ENCODE data around the gene RAB3GAP1. TPM values are rescaled to one million over a fixed set of nuclear protein-coding genes. Genes with fewer than 3 reads are reported as not detected.

Gene RAB3GAP1
- 10 to 100 TPM; 40.8 to 56.2 (median 47.3) TPM for total RNA-seq

DNA sequence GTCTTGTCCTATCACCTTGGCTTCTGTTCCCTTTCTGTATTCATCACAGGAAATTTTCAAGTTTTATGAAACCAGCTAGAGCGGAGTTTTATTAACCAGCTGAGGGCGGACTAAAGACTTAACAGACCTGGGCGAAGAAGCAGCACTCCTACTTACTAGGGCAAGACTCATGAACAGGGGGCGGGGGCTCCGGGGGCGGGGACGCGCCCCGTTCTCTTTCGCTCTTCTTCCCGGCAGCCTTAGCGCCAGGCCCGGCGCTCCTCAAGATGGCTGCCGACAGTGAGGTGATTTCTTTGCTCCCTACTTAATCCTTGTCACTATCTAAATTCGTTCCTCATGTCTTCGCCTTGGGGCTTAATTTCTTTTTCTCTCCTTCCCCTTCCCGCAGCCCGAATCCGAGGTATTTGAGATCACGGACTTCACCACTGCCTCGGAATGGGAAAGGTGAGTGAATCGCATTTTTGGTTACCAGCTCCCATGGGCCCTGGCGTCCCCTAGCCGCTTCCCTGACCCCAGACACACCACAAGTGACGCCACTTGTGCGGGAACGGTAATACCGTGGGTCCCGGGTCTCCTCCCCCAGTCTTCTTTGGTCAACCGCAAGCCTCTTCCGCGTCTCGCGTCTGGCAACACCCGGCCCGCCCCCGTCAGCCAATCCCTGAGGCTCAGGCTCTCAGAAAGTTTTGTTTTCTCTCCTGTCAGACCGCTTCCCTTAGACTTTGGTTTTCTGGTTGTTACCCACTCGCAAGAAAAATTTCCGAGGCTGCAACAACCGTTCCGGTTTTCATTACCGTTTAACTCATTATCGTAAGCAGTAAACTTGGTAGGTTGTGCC lies at the start of gene RAB3GAP1:
Gene RAB3GAP1, plus strand, starts transcription at position 251 of the 835 bp plus-strand sequence. Its CDS starts 16 bp downstream, at position 267.
- peak in 1 of 2 donors; percentile 87 for TF ChIP-seq EP300 (IDR thresholded peaks at IDR 0.05)
- peak in 1 of 2 donors; percentile 54 for TF ChIP-seq POLR2A (IDR thresholded peaks at IDR 0.05)
- TF ChIP-seq, protein P1, sequence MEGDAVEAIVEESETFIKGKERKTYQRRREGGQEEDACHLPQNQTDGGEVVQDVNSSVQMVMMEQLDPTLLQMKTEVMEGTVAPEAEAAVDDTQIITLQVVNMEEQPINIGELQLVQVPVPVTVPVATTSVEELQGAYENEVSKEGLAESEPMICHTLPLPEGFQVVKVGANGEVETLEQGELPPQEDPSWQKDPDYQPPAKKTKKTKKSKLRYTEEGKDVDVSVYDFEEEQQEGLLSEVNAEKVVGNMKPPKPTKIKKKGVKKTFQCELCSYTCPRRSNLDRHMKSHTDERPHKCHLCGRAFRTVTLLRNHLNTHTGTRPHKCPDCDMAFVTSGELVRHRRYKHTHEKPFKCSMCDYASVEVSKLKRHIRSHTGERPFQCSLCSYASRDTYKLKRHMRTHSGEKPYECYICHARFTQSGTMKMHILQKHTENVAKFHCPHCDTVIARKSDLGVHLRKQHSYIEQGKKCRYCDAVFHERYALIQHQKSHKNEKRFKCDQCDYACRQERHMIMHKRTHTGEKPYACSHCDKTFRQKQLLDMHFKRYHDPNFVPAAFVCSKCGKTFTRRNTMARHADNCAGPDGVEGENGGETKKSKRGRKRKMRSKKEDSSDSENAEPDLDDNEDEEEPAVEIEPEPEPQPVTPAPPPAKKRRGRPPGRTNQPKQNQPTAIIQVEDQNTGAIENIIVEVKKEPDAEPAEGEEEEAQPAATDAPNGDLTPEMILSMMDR (IDR thresholded peaks at IDR 0.05) = no peak
- Histone ChIP-seq H3K27me3 (no peaks in the 10 kb centered on the region), H3K27ac (peak within 1 kb of the TSS; percentile 87 to 96 (median 94)), H3K4me3 (peak within 1 kb of the TSS; percentile 65 to 80 (median 76)), H3K4me1 (peaks cover 4 to 39% (median 7%) of the 10 kb centered on the region in 4 donors), H3K9me3 (no peaks in the 10 kb centered on the region), H3K36me3 (no peaks in the 10 kb centered on the region)
- peak; percentile 42 to 55 for DNase-seq (ENCODE audit: low spot score in 2 of 2)
- 1 to 2% methylated on average over 45 of the region's 45 CpGs for WGBS, 2 donors

DNA sequence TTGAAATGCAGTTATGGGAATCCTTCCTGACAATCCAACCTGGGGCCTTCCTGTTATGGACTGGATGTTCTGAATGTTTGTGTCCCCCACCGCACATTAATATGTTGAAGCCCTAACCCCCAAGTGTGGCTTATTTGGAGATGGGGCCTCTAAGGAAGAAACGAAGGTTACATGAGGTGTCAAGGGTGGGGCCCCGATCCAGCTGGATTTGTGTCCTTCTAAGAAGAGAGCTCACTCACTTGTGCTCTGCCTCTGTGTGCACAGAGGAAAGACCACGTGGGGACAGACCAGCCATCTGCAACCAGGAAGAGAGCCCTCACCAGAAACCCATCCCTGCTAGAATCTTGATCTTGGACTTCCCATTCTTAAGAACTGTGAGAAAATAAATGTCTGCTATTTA lies 49.3 kb upstream of the RAB3GAP1 start:
- Histone ChIP-seq H3K4me1 (peaks cover 0 to 9% (median 0%) of the 10 kb centered on the region in 4 donors), H3K27ac (no peak overlapping the region), H3K9me3 (no peaks in the 10 kb centered on the region), H3K36me3 (no peaks in the 10 kb centered on the region), H3K27me3 (peaks cover 0 to 21% of the 10 kb centered on the region in 2 donors), H3K4me3 (no peak overlapping the region)
- WGBS, 2 donors = 78 to 84% methylated on average over 4 of the region's 4 CpGs
- DNase-seq (ENCODE audit: low spot score in 2 of 2) = no peak
- no peak for TF ChIP-seq POLR2A (IDR thresholded peaks at IDR 0.05)
- TF ChIP-seq, protein P1 (IDR thresholded peaks at IDR 0.05) = no peak
- TF ChIP-seq EP300 (IDR thresholded peaks at IDR 0.05) = no peak

DNA sequence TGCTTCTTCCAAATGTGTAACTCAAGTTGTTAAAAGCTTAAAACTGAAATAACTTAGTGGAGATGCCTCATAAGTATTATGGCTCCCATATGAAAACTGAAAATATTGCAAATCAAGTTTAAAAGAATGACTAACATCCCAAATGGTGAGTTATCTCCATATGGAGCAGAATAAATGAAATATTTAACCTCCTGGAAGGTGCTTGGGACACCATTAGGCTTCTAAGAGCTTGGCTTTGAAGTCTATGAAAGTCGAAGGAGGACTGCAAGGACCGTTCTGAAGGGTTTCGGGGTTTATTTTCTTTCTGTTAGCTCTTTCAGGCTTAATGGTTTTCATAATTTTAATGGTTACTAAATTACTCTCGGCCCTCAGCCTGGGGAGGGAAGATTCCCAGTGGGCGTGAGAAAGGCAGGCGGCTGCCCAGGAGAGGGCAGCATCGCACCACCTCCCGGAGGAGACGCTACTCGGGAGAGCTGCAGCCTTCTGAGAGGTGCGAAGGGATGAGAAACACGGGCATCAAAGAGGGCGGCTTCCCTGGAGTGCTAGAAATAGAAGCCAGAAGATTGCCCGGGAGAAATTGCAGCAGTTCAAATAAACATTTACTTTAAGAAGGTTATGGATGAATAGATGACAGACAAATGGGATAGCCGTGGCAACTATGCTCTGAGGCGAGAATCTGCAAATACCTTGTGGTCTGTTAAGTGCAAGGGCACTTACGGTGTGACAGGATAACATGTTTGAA lies 47.9 kb upstream of the RAB3GAP1 start:
- no peak overlapping the region for H3K4me3 ChIP-seq
- peaks cover 0 to 9% (median 0%) of the 10 kb centered on the region in 4 donors for H3K4me1 ChIP-seq
- 7 to 9% methylated on average over 17 of the region's 17 CpGs for WGBS, 2 donors
- peaks cover 0 to 22% of the 10 kb centered on the region in 2 donors for H3K27me3 ChIP-seq
- TF ChIP-seq EP300 (IDR thresholded peaks at IDR 0.05) = no peak
- TF ChIP-seq, protein P1 (IDR thresholded peaks at IDR 0.05) = peak; percentile 71 to 78 (median 77)
- H3K36me3 ChIP-seq = no peaks in the 10 kb centered on the region
- no peaks in the 10 kb centered on the region for H3K9me3 ChIP-seq
- peak; percentile 38 to 55 for DNase-seq (ENCODE audit: low spot score in 2 of 2)
- no peak overlapping the region for H3K27ac ChIP-seq

DNA sequence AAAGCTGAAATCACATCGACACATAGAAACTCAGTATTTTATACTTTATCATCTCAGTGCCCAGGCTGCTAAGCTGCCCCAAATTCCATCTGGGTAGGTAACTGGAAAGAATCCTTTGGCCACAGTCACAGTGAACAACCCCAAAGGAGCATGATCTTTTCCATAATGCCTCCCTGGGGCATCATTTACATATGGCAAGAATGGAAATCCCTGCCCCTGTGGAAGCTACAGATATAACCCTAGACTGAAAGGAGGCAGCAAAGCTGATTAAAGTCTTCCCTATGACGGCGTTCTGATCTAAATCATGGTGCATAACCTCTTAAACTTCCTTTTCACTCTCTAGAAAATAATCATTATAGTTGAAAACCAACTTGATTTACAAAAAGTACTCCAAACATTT lies 46.3 kb upstream of the RAB3GAP1 start:
- H3K36me3 ChIP-seq = no peaks in the 10 kb centered on the region
- no peak overlapping the region for H3K4me3 ChIP-seq
- H3K27ac ChIP-seq = no peak overlapping the region
- H3K4me1 ChIP-seq = peaks cover 0 to 9% (median 0%) of the 10 kb centered on the region in 4 donors
- H3K9me3 ChIP-seq = no peaks in the 10 kb centered on the region
- peaks cover 0 to 26% of the 10 kb centered on the region in 2 donors for H3K27me3 ChIP-seq
- DNase-seq (ENCODE audit: low spot score in 2 of 2) = no peak
- 43 to 65% methylated on average over 3 of the region's 3 CpGs for WGBS, 2 donors
- no peak for TF ChIP-seq EP300 (IDR thresholded peaks at IDR 0.05)
- TF ChIP-seq POLR2A (IDR thresholded peaks at IDR 0.05) = no peak
- TF ChIP-seq, protein P1 (IDR thresholded peaks at IDR 0.05) = no peak

All from tibial nerve (tissue), 4 donors.